Measurements from ENCODE around the gene ELL.

DNA sequence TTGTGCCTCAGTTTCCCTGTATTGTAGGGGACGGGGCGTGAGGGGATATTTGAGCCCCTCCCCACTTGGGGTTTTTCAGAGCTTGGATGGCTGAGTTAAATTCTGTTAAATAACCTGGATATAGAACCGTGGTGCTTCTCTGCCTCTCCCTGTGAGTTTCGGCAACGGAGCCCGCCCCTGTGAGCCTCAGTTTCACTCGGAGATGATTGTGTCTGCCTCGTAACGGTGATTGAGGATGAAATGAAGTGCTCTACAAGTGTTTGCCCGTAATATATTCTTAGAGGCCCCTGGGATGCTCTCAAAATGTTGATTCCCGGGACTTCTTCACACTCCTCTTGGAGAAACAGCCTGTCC is 36.3 kb upstream of the ELL start:
- TF ChIP-seq, protein P1, sequence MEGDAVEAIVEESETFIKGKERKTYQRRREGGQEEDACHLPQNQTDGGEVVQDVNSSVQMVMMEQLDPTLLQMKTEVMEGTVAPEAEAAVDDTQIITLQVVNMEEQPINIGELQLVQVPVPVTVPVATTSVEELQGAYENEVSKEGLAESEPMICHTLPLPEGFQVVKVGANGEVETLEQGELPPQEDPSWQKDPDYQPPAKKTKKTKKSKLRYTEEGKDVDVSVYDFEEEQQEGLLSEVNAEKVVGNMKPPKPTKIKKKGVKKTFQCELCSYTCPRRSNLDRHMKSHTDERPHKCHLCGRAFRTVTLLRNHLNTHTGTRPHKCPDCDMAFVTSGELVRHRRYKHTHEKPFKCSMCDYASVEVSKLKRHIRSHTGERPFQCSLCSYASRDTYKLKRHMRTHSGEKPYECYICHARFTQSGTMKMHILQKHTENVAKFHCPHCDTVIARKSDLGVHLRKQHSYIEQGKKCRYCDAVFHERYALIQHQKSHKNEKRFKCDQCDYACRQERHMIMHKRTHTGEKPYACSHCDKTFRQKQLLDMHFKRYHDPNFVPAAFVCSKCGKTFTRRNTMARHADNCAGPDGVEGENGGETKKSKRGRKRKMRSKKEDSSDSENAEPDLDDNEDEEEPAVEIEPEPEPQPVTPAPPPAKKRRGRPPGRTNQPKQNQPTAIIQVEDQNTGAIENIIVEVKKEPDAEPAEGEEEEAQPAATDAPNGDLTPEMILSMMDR (IDR thresholded peaks at IDR 0.05; ENCODE audit: low read depth, low read length, poor library complexity, severe bottlenecking): no peak
- no peak for TF ChIP-seq EZH2phosphoT487 (IDR thresholded peaks at IDR 0.05; ENCODE audit: borderline replicate concordance, low read length)
